Osteoblast (primary cell): ENCODE results near the gene MOB4. TPM values are rescaled to one million over a fixed set of nuclear protein-coding genes. Genes with fewer than 3 reads are reported as not detected.

Source experiments
- DNase-seq: peaks from one replicate; pipeline ENCODE4 v3.0.0; 2011; ENCODE audit warnings: low spot score, mixed read lengths; ENCODE audit not compliant: insufficient read length; ENCODE audit errors: missing footprints
- H2AFZ ChIP-seq: 2 replicates; pipeline ENCODE4 v1.6.0; 2011; ENCODE audit warnings: mild to moderate bottlenecking, low read length
- H3K27ac ChIP-seq: 2 replicates; pipeline ENCODE4 v1.5.1; 2011; ENCODE audit warnings: mild to moderate bottlenecking, low read depth, low read length, moderate library complexity
- H3K27me3 ChIP-seq: 2 replicates; pipeline ENCODE4 v1.6.0; 2012; ENCODE audit warnings: mild to moderate bottlenecking, control low read depth, inconsistent platforms, low read length, moderate library complexity; ENCODE audit not compliant: insufficient read depth
- H3K36me3 ChIP-seq: 2 replicates; pipeline ENCODE4 v1.5.1; 2011; ENCODE audit warnings: mild to moderate bottlenecking, low read length, control low read depth, moderate library complexity; ENCODE audit not compliant: insufficient read depth
- H3K4me1 ChIP-seq: 2 replicates; pipeline ENCODE4 v1.5.1; 2011; ENCODE audit warnings: mild to moderate bottlenecking, low read length, control low read depth, moderate library complexity; ENCODE audit not compliant: insufficient read depth
- H3K4me2 ChIP-seq: 2 replicates; pipeline ENCODE4 v1.6.0; 2011; ENCODE audit warnings: mild to moderate bottlenecking, low read length; ENCODE audit not compliant: insufficient read depth
- H3K4me3 ChIP-seq: fragments of 200-600 bp; sonication (generic); 3 replicates; pipeline ENCODE4 v1.5.1; 2012; ENCODE audit warnings: mild to moderate bottlenecking, low read length, inconsistent platforms; ENCODE audit not compliant: insufficient read depth
- H3K79me2 ChIP-seq: 2 replicates; pipeline ENCODE4 v1.6.0; 2012; ENCODE audit warnings: mild to moderate bottlenecking, low read length, control low read depth, inconsistent platforms; ENCODE audit not compliant: insufficient read depth
- H3K9me3 ChIP-seq: 2 replicates; pipeline ENCODE4 v1.5.1; 2011; ENCODE audit warnings: low read depth, low read length, control low read depth
- H4K20me1 ChIP-seq: 2 replicates; pipeline ENCODE4 v1.6.0; 2012; ENCODE audit warnings: mild to moderate bottlenecking, low read length, control low read depth; ENCODE audit not compliant: insufficient read depth
- total RNA-seq: library from RNA; depleted of rRNA; stranded (reverse); fragments of >200 nt; gene quantifications from 2 replicates; pipeline ENCODE4 v1.2.3, GENCODE V29; 2012
- TF ChIP-seq, protein P1 (sequence below): IDR thresholded peaks from 2 replicates; pipeline ENCODE4 v1.5.1; 2011; ENCODE audit warnings: mild to moderate bottlenecking, low read depth, low read length, moderate library complexity; ENCODE audit errors: extremely low read depth

MOB4 gene
- total RNA-seq, 1 donor = 26.4 TPM

DNA sequence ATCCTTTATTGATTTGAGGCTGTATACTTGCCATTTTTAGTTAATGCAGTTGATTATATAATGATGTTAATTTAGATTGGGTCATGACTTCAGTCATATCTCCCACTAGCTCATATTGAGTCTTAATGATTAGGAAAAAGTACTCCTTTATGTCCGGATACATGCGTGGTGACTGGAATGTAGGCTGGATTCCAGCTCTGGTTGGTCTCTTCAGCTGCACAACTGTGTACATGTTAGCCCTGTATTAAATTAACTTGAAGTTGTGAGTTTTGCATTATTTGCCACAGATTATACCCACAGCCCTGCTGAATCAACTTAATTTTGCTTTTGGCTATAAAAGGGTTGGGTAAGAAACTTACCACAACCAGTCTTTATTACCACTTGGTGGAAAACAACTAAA, 22.5 kb downstream of the MOB4 start:
- peak; percentile 37 for DNase-seq
- Histone ChIP-seq H3K79me2 (peaks cover 74% of the 10 kb centered on the region), H3K4me1 (peaks cover 5% of the 10 kb centered on the region), H3K36me3 (peaks cover 48% of the 10 kb centered on the region), H4K20me1 (peaks cover 14% of the 10 kb centered on the region), H3K27me3 (no peaks in the 10 kb centered on the region), H3K27ac (no peak overlapping the region), H3K9me3 (no peaks in the 10 kb centered on the region), H3K4me3 (no peak overlapping the region), H2AFZ (no peak overlapping the region), H3K4me2 (no peak overlapping the region)
- TF ChIP-seq, protein P1, sequence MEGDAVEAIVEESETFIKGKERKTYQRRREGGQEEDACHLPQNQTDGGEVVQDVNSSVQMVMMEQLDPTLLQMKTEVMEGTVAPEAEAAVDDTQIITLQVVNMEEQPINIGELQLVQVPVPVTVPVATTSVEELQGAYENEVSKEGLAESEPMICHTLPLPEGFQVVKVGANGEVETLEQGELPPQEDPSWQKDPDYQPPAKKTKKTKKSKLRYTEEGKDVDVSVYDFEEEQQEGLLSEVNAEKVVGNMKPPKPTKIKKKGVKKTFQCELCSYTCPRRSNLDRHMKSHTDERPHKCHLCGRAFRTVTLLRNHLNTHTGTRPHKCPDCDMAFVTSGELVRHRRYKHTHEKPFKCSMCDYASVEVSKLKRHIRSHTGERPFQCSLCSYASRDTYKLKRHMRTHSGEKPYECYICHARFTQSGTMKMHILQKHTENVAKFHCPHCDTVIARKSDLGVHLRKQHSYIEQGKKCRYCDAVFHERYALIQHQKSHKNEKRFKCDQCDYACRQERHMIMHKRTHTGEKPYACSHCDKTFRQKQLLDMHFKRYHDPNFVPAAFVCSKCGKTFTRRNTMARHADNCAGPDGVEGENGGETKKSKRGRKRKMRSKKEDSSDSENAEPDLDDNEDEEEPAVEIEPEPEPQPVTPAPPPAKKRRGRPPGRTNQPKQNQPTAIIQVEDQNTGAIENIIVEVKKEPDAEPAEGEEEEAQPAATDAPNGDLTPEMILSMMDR = no peak

DNA sequence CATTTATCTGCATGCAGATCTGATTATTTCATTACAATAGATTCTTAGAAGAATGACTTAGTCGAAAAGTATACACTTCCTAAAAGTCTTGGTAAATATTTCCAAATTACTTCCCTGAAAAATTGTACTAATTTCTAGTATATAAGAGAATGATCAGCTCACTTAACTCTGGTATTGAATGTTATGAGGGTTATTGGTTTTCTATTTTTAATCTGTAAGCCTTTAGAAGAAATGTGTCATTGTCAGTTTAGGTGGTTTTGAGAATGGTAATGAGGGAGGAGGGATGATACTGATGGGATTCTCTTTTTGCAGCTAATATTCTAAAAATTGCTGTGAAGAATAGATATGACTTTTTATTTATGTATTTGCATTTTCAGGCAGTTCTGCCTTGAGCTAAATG, 23.9 kb downstream of the MOB4 start:
- no peaks in the 10 kb centered on the region for H3K4me1 ChIP-seq

GRCh38 chr2:197543206-197543605, 27.3 kb downstream of the MOB4 start:
- H3K27ac ChIP-seq = no peak overlapping the region
- TF ChIP-seq, protein P1 = no peak
- H3K4me3 ChIP-seq = no peak overlapping the region
- H3K9me3 ChIP-seq = no peaks in the 10 kb centered on the region
- H3K4me2 ChIP-seq = no peak overlapping the region
- no peaks in the 10 kb centered on the region for H3K27me3 ChIP-seq
- no peaks in the 10 kb centered on the region for H3K4me1 ChIP-seq
- peaks cover 56% of the 10 kb centered on the region for H3K79me2 ChIP-seq
- peaks cover 37% of the 10 kb centered on the region for H3K36me3 ChIP-seq
- H2AFZ ChIP-seq = no peak overlapping the region
- no peaks in the 10 kb centered on the region for H4K20me1 ChIP-seq
- DNase-seq = no peak

More for the DNA sequence above, 23.9 kb downstream of the MOB4 start:
- no peak for DNase-seq
- peaks cover 53% of the 10 kb centered on the region for H3K36me3 ChIP-seq
- H2AFZ ChIP-seq = no peak overlapping the region
- TF ChIP-seq, protein P1 = no peak
- peaks cover 65% of the 10 kb centered on the region for H3K79me2 ChIP-seq
- H4K20me1 ChIP-seq = peaks cover 6% of the 10 kb centered on the region
- H3K4me2 ChIP-seq = no peak overlapping the region
- H3K27ac ChIP-seq = no peak overlapping the region
- H3K4me3 ChIP-seq = no peak overlapping the region
- no peaks in the 10 kb centered on the region for H3K9me3 ChIP-seq
- H3K27me3 ChIP-seq = no peaks in the 10 kb centered on the region

DNA sequence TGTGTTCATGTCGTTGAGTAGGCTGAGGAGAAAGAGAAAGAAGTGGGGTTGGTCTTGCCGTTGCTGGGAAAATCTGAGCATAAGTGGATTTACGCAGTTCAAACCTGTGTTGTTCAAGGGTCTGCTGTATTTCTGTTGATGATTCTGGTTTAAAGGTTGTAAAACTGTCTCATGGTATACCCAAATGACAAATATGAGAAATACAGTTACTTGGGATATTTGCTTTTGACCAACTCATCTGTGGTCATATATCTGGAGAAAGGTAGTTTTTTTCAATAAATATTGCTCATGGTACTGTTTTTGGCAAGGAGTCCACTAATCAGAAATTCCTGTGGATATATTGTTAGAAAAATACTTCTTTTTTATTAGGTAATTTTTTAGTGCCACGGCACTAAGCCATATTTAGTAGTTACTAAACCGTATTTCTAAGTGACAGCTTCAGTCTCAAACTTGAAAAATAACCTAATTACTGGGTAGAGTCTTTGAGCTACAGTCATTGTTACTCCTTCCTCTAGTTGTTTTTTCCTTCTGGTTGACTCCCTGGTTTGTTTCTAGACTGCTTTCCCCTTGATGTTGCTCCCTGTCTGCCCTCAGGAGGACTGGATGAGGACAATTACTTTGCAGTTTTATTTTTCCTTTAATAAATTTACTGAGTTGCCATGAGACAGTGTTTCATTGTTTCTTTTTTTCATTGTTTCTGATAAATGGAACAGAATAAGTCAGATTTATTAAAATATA, 31.5 kb downstream of the MOB4 start:
- no peak for DNase-seq
- H3K9me3 ChIP-seq = no peaks in the 10 kb centered on the region
- H4K20me1 ChIP-seq = no peaks in the 10 kb centered on the region
- H3K79me2 ChIP-seq = peaks cover 29% of the 10 kb centered on the region
- TF ChIP-seq, protein P1 = no peak
- no peak overlapping the region for H3K4me3 ChIP-seq
- H3K4me1 ChIP-seq = no peaks in the 10 kb centered on the region
- no peaks in the 10 kb centered on the region for H3K27me3 ChIP-seq
- no peak overlapping the region for H3K4me2 ChIP-seq
- H3K27ac ChIP-seq = no peak overlapping the region
- peaks cover 33% of the 10 kb centered on the region for H3K36me3 ChIP-seq
- H2AFZ ChIP-seq = no peak overlapping the region
